HepG2 (cell line): ENCODE results near the gene ADAMTS17. TPM values are rescaled to one million over a fixed set of nuclear protein-coding genes. Genes with fewer than 3 reads are reported as not detected.

Source experiments
- ATF7 ChIP-seq, 2 experiments: fragments of 450-650 bp in 1 of 2; sonication (generic) in 1 of 2; formaldehyde crosslinking in 1 of 2; IDR thresholded peaks; 2 replicates each; pipeline versions ENCODE4 v1.4.0 to v1.6.1; 2016 to 2020; ENCODE audit warnings: antibody characterized with exemption in 1 of 2, mild to moderate bottlenecking in 1 of 2, missing genetic modification reagents in 1 of 2
- GATA4 ChIP-seq: sonication (generic); IDR thresholded peaks from 2 replicates; pipeline ENCODE4 v1.6.1; 2016; ENCODE audit warnings: antibody characterized with exemption, low read depth, borderline replicate concordance
- HMG20A ChIP-seq: IDR thresholded peaks from 2 replicates; pipeline ENCODE4 v1.6.1; 2016; ENCODE audit warnings: borderline replicate concordance
- PAWR ChIP-seq: sonication (generic); formaldehyde crosslinking; IDR thresholded peaks from 2 replicates; pipeline ENCODE4 v1.4.0; 2020; ENCODE audit warnings: missing genetic modification reagents, mild to moderate bottlenecking, borderline replicate concordance
- POLR2G ChIP-seq: fragments of 200-400 bp; formaldehyde crosslinking; IDR thresholded peaks from 2 replicates; pipeline ENCODE4 v1.6.1; 2018; ENCODE audit warnings: mild to moderate bottlenecking, low read depth, low read length, moderate library complexity
- PRMT3 ChIP-seq: sonication (generic); formaldehyde crosslinking; IDR thresholded peaks from 2 replicates; pipeline ENCODE4 v1.8.1; 2022; ENCODE audit warnings: low read depth, mild to moderate bottlenecking, moderate library complexity, missing genetic modification reagents, borderline replicate concordance
- RAD21 ChIP-seq: fragments of 450-650 bp; formaldehyde crosslinking; IDR thresholded peaks from 2 replicates; pipeline ENCODE4 v1.5.0; 2020; ENCODE audit warnings: mild to moderate bottlenecking
- RARA ChIP-seq: IDR thresholded peaks from 2 replicates; pipeline ENCODE4 v1.6.1; 2016; ENCODE audit warnings: missing genetic modification reagents, missing compliant biosample characterization
- U2AF1 ChIP-seq: fragments of 200-400 bp; formaldehyde crosslinking; optimal IDR thresholded peaks from 2 replicates; pipeline ENCODE3; 2017; ENCODE audit warnings: mild to moderate bottlenecking, low read depth, low read length
- XBP1 ChIP-seq: sonication (generic); formaldehyde crosslinking; IDR thresholded peaks from 2 replicates; pipeline ENCODE4 v1.5.0; 2020; ENCODE audit warnings: missing genetic modification reagents
- ZBTB8A ChIP-seq: sonication (generic); formaldehyde crosslinking; IDR thresholded peaks from 2 replicates; pipeline ENCODE4 v1.4.0; 2020; ENCODE audit warnings: mild to moderate bottlenecking, low read depth, missing genetic modification reagents, borderline replicate concordance
- ZNF205 ChIP-seq: IDR thresholded peaks from 2 replicates; pipeline ENCODE4 v1.6.1; 2018; ENCODE audit warnings: missing biosample characterization, missing genetic modification reagents
- ZNF207 ChIP-seq: fragments of 450-650 bp; IDR thresholded peaks from 2 replicates; pipeline ENCODE4 v1.6.1; 2016; ENCODE audit warnings: antibody characterized with exemption, borderline replicate concordance
- polyA plus RNA-seq, 8 experiments: library from polyadenylated mRNA; depleted of rRNA in 3 of 8; stranded (reverse) in 7 of 8; unstranded in 1 of 8; fragments of >200 nt; fragmentation: Illumina TruSeq in 4 of 8; extraction: Trizol in 4 of 8; gene quantifications; 2 replicates each; pipeline versions ENCODE4 v1.2.1 to v1.2.3, GENCODE V29; 2011 to 2016; ENCODE audit warnings: low read depth in 4 of 8, missing spikeins in 1 of 8, mixed read lengths in 1 of 8; ENCODE audit not compliant: insufficient read depth in 1 of 8
- total RNA-seq, 5 experiments: library from RNA; depleted of rRNA; stranded (reverse); fragments of >200 nt; fragmentation: Illumina TruSeq; extraction: Trizol; gene quantifications; 2 replicates each; pipeline ENCODE4 v1.2.3, GENCODE V29; 2016; ENCODE audit warnings: low read depth in 1 of 5
- TF ChIP-seq, protein P1 (sequence below): fragments of 450-650 bp; IDR thresholded peaks from 2 replicates; pipeline ENCODE4 v1.6.1; 2016
- TF ChIP-seq, protein P2 (sequence below): conservative IDR thresholded peaks from 2 replicates; pipeline ENCODE4 v1.6.1; 2018; ENCODE audit warnings: missing genetic modification reagents

Gene ADAMTS17
- total and polyA plus RNA-seq, 2 of the 13 experiments (the other 11 are each of a cell fraction or from before 2014, with no cell fraction given) = 0.02 to 0.04 TPM

DNA sequence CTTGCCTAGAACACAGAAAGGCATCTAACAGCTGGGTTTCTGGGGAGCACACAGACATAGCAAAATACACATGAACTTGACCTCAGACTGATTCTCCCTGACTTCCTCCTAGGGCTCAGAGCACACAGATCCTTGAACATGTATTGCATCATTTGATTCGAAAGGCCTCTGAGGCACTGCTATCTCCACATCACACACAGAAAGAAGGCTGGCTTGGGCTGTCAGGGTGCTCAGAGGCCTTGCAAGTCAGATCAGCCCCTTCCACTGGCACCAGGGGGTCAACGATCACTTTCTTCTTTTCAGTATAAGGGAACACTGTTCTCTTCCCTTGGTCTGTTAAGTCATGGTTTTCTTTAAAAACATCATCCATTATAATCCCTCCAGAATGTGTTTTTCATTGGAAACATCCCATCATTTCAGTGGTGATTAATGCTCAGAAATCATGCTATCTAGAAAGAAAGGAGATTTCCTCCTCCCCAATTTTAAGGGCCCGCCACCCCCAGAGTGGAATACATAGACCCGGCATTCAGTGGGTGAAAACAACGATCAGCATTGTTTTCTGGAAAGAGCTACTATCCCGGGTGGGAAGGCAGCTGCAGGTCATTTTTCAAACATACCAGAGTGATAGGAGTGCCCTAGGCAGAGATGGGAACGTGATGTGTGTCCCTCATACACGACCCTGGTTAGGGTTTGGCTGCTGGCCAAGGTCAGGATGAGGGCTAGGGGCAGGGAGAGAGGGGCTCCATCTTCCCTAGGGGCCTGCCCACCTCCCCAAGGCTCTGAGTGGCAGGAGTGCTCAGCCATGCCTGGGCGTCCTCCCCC is 355.3 kb downstream of the ADAMTS17 start (continued):
- TF ChIP-seq, protein P1, sequence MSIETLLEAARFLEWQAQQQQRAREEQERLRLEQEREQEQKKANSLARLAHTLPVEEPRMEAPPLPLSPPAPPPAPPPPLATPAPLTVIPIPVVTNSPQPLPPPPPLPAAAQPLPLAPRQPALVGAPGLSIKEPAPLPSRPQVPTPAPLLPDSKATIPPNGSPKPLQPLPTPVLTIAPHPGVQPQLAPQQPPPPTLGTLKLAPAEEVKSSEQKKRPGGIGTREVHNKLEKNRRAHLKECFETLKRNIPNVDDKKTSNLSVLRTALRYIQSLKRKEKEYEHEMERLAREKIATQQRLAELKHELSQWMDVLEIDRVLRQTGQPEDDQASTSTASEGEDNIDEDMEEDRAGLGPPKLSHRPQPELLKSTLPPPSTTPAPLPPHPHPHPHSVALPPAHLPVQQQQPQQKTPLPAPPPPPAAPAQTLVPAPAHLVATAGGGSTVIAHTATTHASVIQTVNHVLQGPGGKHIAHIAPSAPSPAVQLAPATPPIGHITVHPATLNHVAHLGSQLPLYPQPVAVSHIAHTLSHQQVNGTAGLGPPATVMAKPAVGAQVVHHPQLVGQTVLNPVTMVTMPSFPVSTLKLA = no peak
- TF ChIP-seq XBP1 (CRISPR knock-in tag) (no peak), PRMT3 (CRISPR knock-in tag) (no peak), GATA4 (no peak), POLR2G (no peak), ZBTB8A (CRISPR knock-in tag) (no peak), HMG20A (CRISPR knock-in tag) (no peak), RARA (CRISPR knock-in tag) (peak; percentile 49), ATF7 (IDR thresholded peaks at IDR 0.05) (peak; percentile 53), ATF7 (CRISPR knock-in tag; IDR thresholded peaks at IDR 0.05) (no peak), U2AF1 (no peak), ZNF205 (CRISPR knock-in tag) (no peak), PAWR (CRISPR knock-in tag) (no peak), RAD21 (CRISPR knock-in tag) (no peak), ZNF207 (no peak)
- TF ChIP-seq, protein P2, sequence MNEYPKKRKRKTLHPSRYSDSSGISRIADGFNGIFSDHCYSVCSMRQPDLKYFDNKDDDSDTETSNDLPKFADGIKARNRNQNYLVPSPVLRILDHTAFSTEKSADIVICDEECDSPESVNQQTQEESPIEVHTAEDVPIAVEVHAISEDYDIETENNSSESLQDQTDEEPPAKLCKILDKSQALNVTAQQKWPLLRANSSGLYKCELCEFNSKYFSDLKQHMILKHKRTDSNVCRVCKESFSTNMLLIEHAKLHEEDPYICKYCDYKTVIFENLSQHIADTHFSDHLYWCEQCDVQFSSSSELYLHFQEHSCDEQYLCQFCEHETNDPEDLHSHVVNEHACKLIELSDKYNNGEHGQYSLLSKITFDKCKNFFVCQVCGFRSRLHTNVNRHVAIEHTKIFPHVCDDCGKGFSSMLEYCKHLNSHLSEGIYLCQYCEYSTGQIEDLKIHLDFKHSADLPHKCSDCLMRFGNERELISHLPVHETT (CRISPR knock-in tag) = no peak
